CD4-positive, alpha-beta T cell treated with Interleukin-2 at 100 ng/mL for 4 hours (primary cell): ENCODE results near the gene VASP.

Source experiments
- DNase-seq: peaks from one replicate; pipeline ENCODE4 v3.0.0-alpha.2; 2020; ENCODE audit warnings: low spot score

VASP gene

GRCh38 chr19:45473682-45474605 lies 33.3 kb upstream of the VASP start:
- DNase-seq: no peak

DNA sequence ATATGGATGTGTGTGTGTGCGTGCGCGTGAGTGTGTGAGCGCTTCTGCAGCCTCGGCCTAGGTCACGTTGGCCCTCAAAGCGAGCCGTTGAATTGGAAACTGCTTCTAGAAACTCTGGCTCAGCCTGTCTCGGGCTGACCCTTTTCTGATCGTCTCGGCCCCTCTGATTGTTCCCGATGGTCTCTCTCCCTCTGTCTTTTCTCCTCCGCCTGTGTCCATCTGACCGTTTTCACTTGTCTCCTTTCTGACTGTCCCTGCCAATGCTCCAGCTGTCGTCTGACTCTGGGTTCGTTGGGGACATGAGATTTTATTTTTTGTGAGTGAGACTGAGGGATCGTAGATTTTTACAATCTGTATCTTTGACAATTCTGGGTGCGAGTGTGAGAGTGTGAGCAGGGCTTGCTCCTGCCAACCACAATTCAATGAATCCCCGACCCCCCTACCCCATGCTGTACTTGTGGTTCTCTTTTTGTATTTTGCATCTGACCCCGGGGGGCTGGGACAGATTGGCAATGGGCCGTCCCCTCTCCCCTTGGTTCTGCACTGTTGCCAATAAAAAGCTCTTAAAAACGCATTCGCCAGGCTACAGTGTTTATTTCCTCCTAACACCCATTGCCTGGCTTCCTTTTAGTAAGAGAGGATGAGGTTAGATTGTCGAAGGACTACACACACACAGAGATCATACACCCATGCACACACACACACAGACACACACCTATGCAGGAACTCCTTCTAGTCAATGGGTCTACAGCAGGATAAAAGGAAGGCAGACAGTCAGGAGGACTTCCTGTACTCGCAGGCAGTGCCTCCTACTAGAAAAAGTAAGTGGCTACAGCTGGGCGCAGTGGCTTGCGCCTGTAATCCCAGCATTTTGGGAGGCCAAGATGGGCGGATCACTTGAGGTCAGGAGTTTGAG lies 32.4 kb upstream of the VASP start:
- no peak for DNase-seq

GRCh38 chr19:45475537-45476291 lies 31.6 kb upstream of the VASP start:
- no peak for DNase-seq

- DNase-seq: no peak
Measured at GRCh38 chr19:45476304-45476703, 31.0 kb upstream of the VASP start.

DNA sequence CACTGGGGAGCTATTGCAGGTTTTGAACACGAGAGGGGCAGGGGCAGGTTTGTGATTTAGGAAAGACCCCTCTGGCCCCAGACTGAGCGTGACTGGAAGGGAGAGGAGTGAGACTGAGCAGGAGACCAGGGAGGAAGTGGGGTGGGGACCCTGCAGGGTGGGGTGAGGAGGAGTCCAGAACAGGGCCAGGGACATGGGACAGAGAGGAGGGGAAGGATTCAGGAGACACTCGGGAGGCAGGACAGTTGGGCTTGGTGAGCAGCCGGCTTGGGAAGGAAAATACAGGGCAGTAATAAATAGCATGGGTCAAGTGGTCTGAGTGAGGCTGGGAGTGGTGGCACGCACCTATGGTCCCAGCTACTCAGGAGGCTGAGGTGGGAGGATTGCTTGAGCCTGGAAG lies 30.1 kb upstream of the VASP start:
- DNase-seq: no peak

- no peak for DNase-seq
Measured at GRCh38 chr19:45477713-45478453, 29.4 kb upstream of the VASP start.

DNA sequence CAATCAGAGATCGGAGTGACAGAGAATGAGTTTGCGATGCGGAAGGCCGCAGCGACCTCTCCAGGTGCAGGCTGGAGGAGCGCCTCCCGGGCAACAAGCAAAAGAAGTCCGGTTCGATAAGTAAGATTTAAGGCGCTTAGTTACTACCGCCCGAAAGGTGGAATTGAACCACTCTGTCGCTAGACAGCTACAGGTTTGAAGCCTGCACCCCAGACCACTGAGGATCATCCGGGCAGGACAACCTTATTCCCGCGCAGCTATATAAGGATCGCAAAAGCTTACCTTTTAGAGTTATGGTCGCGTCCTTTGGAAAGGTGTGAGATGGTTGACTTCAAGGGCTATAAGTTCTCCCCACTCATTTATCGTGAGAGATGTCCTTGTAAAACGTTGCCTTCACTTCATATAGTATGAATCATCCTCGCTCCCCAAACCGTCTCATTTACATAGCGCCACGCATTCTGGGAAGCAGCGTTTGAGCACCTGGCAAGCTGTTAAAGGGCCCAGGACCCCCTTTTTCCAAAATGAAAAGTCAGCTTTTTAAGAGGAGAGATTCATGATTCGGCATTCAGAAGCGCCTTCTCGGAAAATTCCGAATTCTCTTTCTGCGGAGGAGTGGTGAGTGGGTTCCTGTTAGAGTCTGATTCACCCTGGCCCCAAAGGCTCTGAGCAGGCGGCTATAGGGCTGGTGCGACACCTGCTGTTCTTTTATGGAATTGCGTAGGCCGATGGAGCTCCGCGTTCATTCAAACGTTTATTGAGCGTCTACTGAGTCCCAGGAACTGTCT lies 28.6 kb upstream of the VASP start:
- peak; percentile 95 for DNase-seq

DNA sequence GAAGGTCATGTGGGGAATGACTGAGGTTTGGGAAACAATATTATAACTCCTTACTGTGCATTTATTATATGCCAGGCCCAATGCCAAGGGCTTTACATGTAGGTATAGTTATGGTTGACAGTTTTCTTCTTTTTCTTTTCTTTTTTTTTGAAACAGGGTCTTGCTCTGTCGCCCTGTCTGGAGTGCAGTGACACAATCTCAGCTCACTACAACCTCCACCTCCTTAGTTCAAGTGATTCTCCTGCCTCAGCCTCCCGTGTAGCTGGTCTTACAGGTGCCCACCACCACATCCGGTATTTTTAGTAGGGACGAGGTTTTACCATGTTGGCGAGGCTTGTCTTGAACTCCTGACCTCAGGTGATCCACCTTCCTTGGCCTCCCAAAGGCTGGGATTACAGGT lies 24.2 kb upstream of the VASP start:
- DNase-seq: no peak

GRCh38 chr19:45484273-45484945 lies 22.9 kb upstream of the VASP start:
- no peak for DNase-seq

GRCh38 chr19:45485305-45486077 lies 21.8 kb upstream of the VASP start:
- DNase-seq: peak; percentile 97

- no peak for DNase-seq
Measured at GRCh38 chr19:45488708-45489107, 18.6 kb upstream of the VASP start.

GRCh38 chr19:45489216-45489855 lies 17.9 kb upstream of the VASP start:
- DNase-seq: no peak

DNA sequence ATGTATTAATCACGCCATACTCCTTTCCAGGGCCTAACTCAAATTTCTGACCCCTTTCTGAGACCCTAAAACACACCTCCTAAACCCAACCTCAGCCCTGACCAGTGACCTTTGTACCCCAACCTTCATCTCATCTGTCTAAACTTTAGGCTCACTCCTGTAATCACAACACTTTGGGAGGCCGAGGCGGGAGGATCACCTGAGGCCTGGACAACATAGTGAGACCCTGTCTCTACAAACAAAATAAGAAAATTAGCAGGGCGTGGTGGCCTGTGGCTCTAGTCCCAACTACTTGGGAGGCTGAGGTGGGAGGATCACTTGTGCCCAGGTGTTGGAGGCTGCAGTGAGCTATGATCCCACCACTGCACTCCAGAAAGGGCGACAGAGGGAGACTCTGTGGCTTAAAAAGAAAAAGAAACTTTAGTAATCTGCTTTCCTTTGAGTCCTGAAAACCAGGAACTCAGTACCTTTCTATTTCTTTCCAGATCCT lies 15.1 kb upstream of the VASP start:
- DNase-seq: no peak

GRCh38 chr19:45492627-45493470 lies 14.4 kb upstream of the VASP start:
- no peak for DNase-seq

DNA sequence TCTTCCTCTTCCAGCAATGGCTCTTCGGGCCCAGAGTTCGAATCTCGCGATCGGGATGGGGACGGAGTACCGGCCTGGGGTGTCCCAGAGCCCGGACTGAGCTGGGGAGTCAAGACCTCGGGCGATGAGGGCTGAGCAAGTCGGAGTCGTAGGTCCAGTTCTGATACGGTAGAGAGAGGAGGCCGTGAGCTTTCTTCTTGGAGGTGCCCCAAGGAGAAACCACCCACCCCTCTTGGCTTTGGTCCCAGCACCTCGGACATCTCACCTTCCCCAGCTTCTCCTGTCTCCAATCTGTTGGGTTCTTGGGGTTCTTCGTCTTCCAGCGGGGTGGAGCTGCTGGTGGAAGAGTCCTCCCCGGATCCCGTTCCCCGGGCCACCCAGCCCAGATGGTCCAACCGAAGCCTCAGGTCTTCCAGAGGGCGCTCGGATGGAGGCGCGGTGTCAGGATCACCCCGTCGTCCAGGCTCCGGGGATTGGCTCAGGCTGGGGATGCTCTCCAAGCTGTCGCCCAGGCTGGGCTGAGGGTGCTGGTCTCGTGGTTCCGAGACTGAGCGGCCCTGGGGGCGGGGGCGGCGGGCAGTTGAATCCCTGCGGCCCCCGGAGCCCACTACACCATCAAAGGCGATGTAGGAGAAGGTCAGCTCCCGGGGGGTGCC lies 12.9 kb upstream of the VASP start:
- no peak for DNase-seq

DNA sequence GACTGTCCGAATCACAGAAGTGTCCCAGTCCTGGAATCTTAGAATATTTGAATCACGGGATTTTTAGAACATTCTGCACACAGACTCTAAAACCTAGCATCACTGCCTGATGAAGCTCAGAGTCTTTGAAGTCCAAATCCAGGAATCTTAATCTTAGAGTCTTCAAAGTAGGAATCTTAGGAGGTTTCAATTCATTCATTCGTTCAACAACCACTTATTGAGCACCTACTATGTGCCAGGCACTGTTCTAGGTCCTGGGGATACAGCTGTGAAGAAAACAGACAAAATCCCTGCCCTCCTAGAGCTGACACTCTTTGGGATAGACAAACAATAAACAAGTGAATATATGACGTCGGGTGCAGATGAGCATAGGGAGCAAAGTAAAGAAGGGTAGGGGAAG lies 12.1 kb upstream of the VASP start:
- DNase-seq: no peak

- DNase-seq: peak; percentile 37
Measured at GRCh38 chr19:45496349-45496953, 10.8 kb upstream of the VASP start.
